ENCODE results near the gene NACA2. TPM values are rescaled to one million over a fixed set of nuclear protein-coding genes. Genes with fewer than 3 reads are reported as not detected.

NACA2 gene
- polyA plus RNA-seq, 1 donor (not counting 4 experiments of a cell fraction or from before 2014, with no cell fraction given) = 0.79 TPM

DNA sequence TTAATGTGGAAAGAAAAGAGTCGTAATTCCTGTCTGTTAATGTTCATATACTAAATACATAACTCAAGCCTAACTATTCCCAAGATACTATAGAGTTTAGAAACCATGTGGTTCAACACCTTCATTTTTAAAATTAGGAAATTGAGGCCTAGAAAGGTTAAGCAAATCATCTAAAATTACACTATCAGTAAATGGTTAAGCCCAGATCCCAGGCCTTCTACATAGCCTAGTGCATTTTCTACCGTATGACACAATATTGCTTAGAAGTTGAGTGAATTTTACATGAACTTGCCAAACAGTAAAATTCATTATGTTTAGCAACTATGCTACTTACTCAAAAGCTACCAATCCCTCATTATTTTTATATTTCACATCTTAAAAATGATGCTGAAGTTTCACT, 6.8 kb downstream of the NACA2 start:
- Histone ChIP-seq H4K20me1 (ENCODE audit: control insufficient read depth, extremely low read depth, insufficient read depth, low read length) (no peaks in the 10 kb centered on the region), H3K4me1 (ENCODE audit: control insufficient read depth, extremely low read depth, insufficient read depth, low read length) (no peaks in the 10 kb centered on the region), H3K9me3 (ENCODE audit: control insufficient read depth, low read depth, low read length) (no peaks in the 10 kb centered on the region), H3K9me1 (ENCODE audit: control insufficient read depth, extremely low read depth, insufficient read depth, low read length) (no peaks in the 10 kb centered on the region), H3K79me2 (ENCODE audit: control insufficient read depth, insufficient read depth, low read length) (no peaks in the 10 kb centered on the region), H3K4me2 (ENCODE audit: control insufficient read depth, extremely low read depth, insufficient read depth, low read depth, low read length) (no peak overlapping the region), H3K36me3 (ENCODE audit: control insufficient read depth in 2 of 2, extremely low read depth in 1 of 2, insufficient read depth in 2 of 2, low read length in 2 of 2) (no peaks in the 10 kb centered on the region), H3K27me3 (ENCODE audit: control insufficient read depth, extremely low read depth, insufficient read depth, low read length) (peaks cover 9% of the 10 kb centered on the region), H2AFZ (ENCODE audit: control insufficient read depth, low read length) (no peak overlapping the region), H3K27ac (ENCODE audit: control insufficient read depth, insufficient read depth, low read length) (no peak overlapping the region), H3K9ac (ENCODE audit: control insufficient read depth, extremely low read depth, insufficient read depth, low read length) (no peak overlapping the region), H3K4me3 (ENCODE audit: control insufficient read depth in 2 of 3, extremely low read depth in 1 of 3, insufficient read depth in 2 of 3, low read depth in 1 of 3, low read length in 3 of 3) (no peak overlapping the region)
- DNase-seq (ENCODE audit: low read depth, low spot score) (no peak), FAIRE-seq (no peak)
- TF ChIP-seq, protein P1, sequence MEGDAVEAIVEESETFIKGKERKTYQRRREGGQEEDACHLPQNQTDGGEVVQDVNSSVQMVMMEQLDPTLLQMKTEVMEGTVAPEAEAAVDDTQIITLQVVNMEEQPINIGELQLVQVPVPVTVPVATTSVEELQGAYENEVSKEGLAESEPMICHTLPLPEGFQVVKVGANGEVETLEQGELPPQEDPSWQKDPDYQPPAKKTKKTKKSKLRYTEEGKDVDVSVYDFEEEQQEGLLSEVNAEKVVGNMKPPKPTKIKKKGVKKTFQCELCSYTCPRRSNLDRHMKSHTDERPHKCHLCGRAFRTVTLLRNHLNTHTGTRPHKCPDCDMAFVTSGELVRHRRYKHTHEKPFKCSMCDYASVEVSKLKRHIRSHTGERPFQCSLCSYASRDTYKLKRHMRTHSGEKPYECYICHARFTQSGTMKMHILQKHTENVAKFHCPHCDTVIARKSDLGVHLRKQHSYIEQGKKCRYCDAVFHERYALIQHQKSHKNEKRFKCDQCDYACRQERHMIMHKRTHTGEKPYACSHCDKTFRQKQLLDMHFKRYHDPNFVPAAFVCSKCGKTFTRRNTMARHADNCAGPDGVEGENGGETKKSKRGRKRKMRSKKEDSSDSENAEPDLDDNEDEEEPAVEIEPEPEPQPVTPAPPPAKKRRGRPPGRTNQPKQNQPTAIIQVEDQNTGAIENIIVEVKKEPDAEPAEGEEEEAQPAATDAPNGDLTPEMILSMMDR (optimal IDR thresholded peaks at IDR 0.05 in 1 of 3, IDR thresholded peaks at IDR 0.05 in 1 of 3, conservative IDR thresholded peaks at IDR 0.05 in 1 of 3; ENCODE audit: extremely low read depth in 1 of 3, insufficient read depth in 2 of 3, low read length in 3 of 3) = no peak
- no peak for TF ChIP-seq EZH2 (IDR thresholded peaks at IDR 0.05; ENCODE audit: low read length)
- dilution Hi-C loops (cut with MboI; ENCODE audit: extremely low pct_ligation_motif_present, low sequenced_read_pairs) = no loop called here

DNA sequence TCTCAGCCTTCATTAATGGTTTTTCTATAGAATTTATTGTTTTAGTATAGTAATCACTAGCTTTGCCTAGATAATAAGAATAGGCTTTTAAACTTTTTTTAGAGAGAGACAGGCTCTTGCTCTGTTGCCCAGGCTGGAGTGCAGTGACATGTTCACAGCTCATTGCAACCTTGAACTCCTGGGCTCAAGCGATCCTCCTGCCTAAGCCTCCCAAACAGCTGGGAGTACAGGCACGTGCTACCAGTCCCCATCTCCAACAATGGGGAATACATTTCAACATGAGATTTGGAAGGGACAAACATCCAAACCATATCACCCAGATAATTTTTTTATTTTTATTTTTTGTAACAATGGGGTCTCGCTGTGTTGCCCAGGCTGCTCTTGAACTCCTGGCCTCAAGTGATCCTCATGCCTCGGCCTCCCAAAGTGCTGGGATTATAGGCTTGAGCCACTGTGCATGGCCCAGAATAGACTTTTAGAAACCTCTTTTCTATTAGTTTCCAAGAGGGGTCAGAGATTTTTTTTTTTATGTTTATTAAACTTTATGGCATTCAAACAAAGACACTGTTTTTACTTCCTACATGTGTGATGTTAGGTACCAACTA, 7.3 kb downstream of the NACA2 start:
- dilution Hi-C loops (cut with MboI; ENCODE audit: extremely low pct_ligation_motif_present, low sequenced_read_pairs) = no loop called here
- no peak for TF ChIP-seq EZH2 (IDR thresholded peaks at IDR 0.05; ENCODE audit: low read length)
- TF ChIP-seq, protein P1 (optimal IDR thresholded peaks at IDR 0.05 in 1 of 3, IDR thresholded peaks at IDR 0.05 in 1 of 3, conservative IDR thresholded peaks at IDR 0.05 in 1 of 3; ENCODE audit: extremely low read depth in 1 of 3, insufficient read depth in 2 of 3, low read length in 3 of 3) = no peak
- Histone ChIP-seq H3K4me3 (ENCODE audit: control insufficient read depth in 2 of 3, extremely low read depth in 1 of 3, insufficient read depth in 2 of 3, low read depth in 1 of 3, low read length in 3 of 3) (no peak overlapping the region), H3K36me3 (ENCODE audit: control insufficient read depth in 2 of 2, extremely low read depth in 1 of 2, insufficient read depth in 2 of 2, low read length in 2 of 2) (no peaks in the 10 kb centered on the region), H3K9ac (ENCODE audit: control insufficient read depth, extremely low read depth, insufficient read depth, low read length) (no peak overlapping the region), H3K27ac (ENCODE audit: control insufficient read depth, insufficient read depth, low read length) (no peak overlapping the region), H3K9me3 (ENCODE audit: control insufficient read depth, low read depth, low read length) (no peaks in the 10 kb centered on the region), H3K27me3 (ENCODE audit: control insufficient read depth, extremely low read depth, insufficient read depth, low read length) (peaks cover 9% of the 10 kb centered on the region), H4K20me1 (ENCODE audit: control insufficient read depth, extremely low read depth, insufficient read depth, low read length) (no peaks in the 10 kb centered on the region), H3K9me1 (ENCODE audit: control insufficient read depth, extremely low read depth, insufficient read depth, low read length) (no peaks in the 10 kb centered on the region), H3K4me2 (ENCODE audit: control insufficient read depth, extremely low read depth, insufficient read depth, low read depth, low read length) (no peak overlapping the region), H2AFZ (ENCODE audit: control insufficient read depth, low read length) (no peak overlapping the region), H3K79me2 (ENCODE audit: control insufficient read depth, insufficient read depth, low read length) (no peaks in the 10 kb centered on the region), H3K4me1 (ENCODE audit: control insufficient read depth, extremely low read depth, insufficient read depth, low read length) (no peaks in the 10 kb centered on the region)
- no peak for FAIRE-seq
- DNase-seq (ENCODE audit: low read depth, low spot score) = no peak

Measured in keratinocyte (primary cell).